ENCODE results near the gene CCDC93.

GRCh38 chr2:118012778-118013177, 1.1 kb downstream of the CCDC93 start:
- TF ChIP-seq, protein P1, sequence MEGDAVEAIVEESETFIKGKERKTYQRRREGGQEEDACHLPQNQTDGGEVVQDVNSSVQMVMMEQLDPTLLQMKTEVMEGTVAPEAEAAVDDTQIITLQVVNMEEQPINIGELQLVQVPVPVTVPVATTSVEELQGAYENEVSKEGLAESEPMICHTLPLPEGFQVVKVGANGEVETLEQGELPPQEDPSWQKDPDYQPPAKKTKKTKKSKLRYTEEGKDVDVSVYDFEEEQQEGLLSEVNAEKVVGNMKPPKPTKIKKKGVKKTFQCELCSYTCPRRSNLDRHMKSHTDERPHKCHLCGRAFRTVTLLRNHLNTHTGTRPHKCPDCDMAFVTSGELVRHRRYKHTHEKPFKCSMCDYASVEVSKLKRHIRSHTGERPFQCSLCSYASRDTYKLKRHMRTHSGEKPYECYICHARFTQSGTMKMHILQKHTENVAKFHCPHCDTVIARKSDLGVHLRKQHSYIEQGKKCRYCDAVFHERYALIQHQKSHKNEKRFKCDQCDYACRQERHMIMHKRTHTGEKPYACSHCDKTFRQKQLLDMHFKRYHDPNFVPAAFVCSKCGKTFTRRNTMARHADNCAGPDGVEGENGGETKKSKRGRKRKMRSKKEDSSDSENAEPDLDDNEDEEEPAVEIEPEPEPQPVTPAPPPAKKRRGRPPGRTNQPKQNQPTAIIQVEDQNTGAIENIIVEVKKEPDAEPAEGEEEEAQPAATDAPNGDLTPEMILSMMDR (conservative IDR thresholded peaks at IDR 0.05): no peak
- TF ChIP-seq ZFX (IDR thresholded peaks at IDR 0.05): no peak

Data from C4-2B (cell line).